Stimulated activated CD4-positive, alpha-beta T cell treated with anti-CD3 and anti-CD28 coated beads, Interleukin-2, amount 100 ng/mL, for 24 hours (primary cell): ENCODE data around the gene GANAB.
"Not testable (repeated sequence)": the region's sequence is repeated elsewhere in the genome, so short reads cannot be mapped to it uniquely, and the experiment has no call there.

Source experiments
- DNase-seq, 2 donors: peaks; one replicate each; pipeline ENCODE4 v3.0.0-alpha.2; 2020

Gene GANAB

GRCh38 chr11:62645946-62646824, at the start of gene GANAB:
GANAB (minus strand) TSS chr11:62646613; CDS start chr11:62646599, 14 bp downstream.
- DNase-seq, result peak; percentile 100

- DNase-seq, result peak; percentile 78 to 84
Measured at GRCh38 chr11:62694455-62695167, 48.2 kb upstream of the GANAB start.

GRCh38 chr11:62693624-62694023, 47.2 kb upstream of the GANAB start:
- not testable (repeated sequence) for DNase-seq

- no peak for DNase-seq
Measured at GRCh38 chr11:62689421-62690183, 43.2 kb upstream of the GANAB start, which contains the start of gene LRRN4CL. LRRN4CL (minus strand) TSS chr11:62689530; CDS start chr11:62688508, 1,022 bp downstream.

- DNase-seq, result no peak
Measured at GRCh38 chr11:62688491-62688890, 42.1 kb upstream of the GANAB start.

- no peak for DNase-seq
Measured at GRCh38 chr11:62687508-62688396, 41.3 kb upstream of the GANAB start.

GRCh38 chr11:62682518-62682917, 36.1 kb upstream of the GANAB start:
- DNase-seq, result no peak

- DNase-seq, result peak; percentile 27 to 38
Measured at GRCh38 chr11:62680825-62681240, 34.4 kb upstream of the GANAB start.

GRCh38 chr11:62678770-62679696, 32.6 kb upstream of the GANAB start, which contains the start of gene UBXN1:
UBXN1 (minus strand) TSS chr11:62679073; CDS start chr11:62678923, 150 bp downstream.
- peak; percentile 87 to 90 for DNase-seq

- DNase-seq, result no peak
Measured at GRCh38 chr11:62678433-62678769, 32.0 kb upstream of the GANAB start.

- no peak for DNase-seq
Measured at GRCh38 chr11:62677714-62678113, 31.3 kb upstream of the GANAB start.

- DNase-seq, result no peak
Measured at GRCh38 chr11:62677156-62677555, 30.7 kb upstream of the GANAB start.

GRCh38 chr11:62676698-62677097, 30.3 kb upstream of the GANAB start:
- DNase-seq, result no peak

- not testable (repeated sequence) for DNase-seq
Measured at GRCh38 chr11:62675415-62675814, 29.0 kb upstream of the GANAB start.

GRCh38 chr11:62673196-62673525, 26.7 kb upstream of the GANAB start:
- no peak for DNase-seq

GRCh38 chr11:62671608-62672389, 25.4 kb upstream of the GANAB start, which contains the start of the genes LBHD1 and UQCC3:
LBHD1 (minus strand) TSS chr11:62672267; CDS start chr11:62670031, 2,236 bp downstream.
UQCC3 (plus strand) TSS chr11:62671673; CDS start chr11:62671746, 73 bp downstream.
- DNase-seq, result peak; percentile 78 to 79

- DNase-seq, result no peak
Measured at GRCh38 chr11:62671236-62671607, 24.8 kb upstream of the GANAB start.

- no peak for DNase-seq
Measured at GRCh38 chr11:62669420-62670161, 23.2 kb upstream of the GANAB start.

GRCh38 chr11:62667460-62667859, 21.0 kb upstream of the GANAB start:
- DNase-seq, result no peak
